Ishikawa (cell line): ENCODE data around the gene KLF9.

Experiments used
- CREB1 ChIP-seq: IDR thresholded peaks from 2 replicates; pipeline ENCODE4 v1.6.1; 2012; ENCODE audit warnings: low read depth
- EP300 ChIP-seq: IDR thresholded peaks from 2 replicates; pipeline ENCODE4 v1.6.1; 2012; ENCODE audit warnings: borderline replicate concordance
- ZBTB7A ChIP-seq: IDR thresholded peaks from 2 replicates; pipeline ENCODE4 v1.6.1; 2012; ENCODE audit warnings: low read depth
- TF ChIP-seq, protein P1 (sequence below): IDR thresholded peaks from 2 replicates; pipeline ENCODE4 v1.6.1; 2012; ENCODE audit warnings: low read depth, mild to moderate bottlenecking
- TF ChIP-seq, protein P2 (sequence below): IDR thresholded peaks from 2 replicates; pipeline ENCODE4 v1.6.1; 2012

DNA sequence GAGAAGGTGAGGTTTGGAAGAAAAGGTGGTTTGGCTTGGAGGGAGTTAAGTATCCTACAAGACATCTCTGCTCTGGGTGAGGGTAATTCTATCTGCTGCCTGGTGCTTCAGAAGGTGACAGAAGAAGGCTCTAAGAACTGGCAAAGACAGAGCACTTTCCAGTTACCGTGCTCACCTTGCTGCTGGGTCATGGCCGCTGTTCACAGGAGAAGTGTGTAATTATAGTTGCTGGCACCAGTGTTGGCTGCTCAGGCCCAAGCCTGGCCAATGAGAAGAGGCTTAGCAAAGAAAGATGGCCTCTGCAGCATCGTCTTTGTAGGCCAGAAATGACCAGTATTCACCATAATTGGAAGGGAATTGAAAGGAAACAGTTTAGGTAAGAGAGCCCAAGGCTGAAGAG lies 37.9 kb upstream of the KLF9 start:
- TF ChIP-seq EP300 (no peak), CREB1 (no peak), ZBTB7A (no peak)
- TF ChIP-seq, protein P1, sequence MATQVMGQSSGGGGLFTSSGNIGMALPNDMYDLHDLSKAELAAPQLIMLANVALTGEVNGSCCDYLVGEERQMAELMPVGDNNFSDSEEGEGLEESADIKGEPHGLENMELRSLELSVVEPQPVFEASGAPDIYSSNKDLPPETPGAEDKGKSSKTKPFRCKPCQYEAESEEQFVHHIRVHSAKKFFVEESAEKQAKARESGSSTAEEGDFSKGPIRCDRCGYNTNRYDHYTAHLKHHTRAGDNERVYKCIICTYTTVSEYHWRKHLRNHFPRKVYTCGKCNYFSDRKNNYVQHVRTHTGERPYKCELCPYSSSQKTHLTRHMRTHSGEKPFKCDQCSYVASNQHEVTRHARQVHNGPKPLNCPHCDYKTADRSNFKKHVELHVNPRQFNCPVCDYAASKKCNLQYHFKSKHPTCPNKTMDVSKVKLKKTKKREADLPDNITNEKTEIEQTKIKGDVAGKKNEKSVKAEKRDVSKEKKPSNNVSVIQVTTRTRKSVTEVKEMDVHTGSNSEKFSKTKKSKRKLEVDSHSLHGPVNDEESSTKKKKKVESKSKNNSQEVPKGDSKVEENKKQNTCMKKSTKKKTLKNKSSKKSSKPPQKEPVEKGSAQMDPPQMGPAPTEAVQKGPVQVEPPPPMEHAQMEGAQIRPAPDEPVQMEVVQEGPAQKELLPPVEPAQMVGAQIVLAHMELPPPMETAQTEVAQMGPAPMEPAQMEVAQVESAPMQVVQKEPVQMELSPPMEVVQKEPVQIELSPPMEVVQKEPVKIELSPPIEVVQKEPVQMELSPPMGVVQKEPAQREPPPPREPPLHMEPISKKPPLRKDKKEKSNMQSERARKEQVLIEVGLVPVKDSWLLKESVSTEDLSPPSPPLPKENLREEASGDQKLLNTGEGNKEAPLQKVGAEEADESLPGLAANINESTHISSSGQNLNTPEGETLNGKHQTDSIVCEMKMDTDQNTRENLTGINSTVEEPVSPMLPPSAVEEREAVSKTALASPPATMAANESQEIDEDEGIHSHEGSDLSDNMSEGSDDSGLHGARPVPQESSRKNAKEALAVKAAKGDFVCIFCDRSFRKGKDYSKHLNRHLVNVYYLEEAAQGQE, result no peak
- TF ChIP-seq, protein P2, sequence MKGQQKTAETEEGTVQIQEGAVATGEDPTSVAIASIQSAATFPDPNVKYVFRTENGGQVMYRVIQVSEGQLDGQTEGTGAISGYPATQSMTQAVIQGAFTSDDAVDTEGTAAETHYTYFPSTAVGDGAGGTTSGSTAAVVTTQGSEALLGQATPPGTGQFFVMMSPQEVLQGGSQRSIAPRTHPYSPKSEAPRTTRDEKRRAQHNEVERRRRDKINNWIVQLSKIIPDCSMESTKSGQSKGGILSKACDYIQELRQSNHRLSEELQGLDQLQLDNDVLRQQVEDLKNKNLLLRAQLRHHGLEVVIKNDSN, result no peak
